DMS114 treated with DMSO at 0.1 percent for 48 hours (cell line): Measurements from ENCODE around the gene PMPCA.

Experiments
- DNase-seq: peaks from one replicate; lab custom pipeline; 2025; ENCODE audit not compliant: unreplicated experiment; lab: John Stamatoyannopoulos, UW

PMPCA gene

GRCh38 chr9:136453326-136453725 lies 42.9 kb downstream of the PMPCA start:
- DNase-seq: no peak

- DNase-seq: no peak
Observed at GRCh38 chr9:136454026-136454796, 43.8 kb downstream of the PMPCA start.

- no peak for DNase-seq
Observed at GRCh38 chr9:136455043-136456002, 44.9 kb downstream of the PMPCA start.

GRCh38 chr9:136456258-136456657 lies 45.8 kb downstream of the PMPCA start:
- no peak for DNase-seq

DNA sequence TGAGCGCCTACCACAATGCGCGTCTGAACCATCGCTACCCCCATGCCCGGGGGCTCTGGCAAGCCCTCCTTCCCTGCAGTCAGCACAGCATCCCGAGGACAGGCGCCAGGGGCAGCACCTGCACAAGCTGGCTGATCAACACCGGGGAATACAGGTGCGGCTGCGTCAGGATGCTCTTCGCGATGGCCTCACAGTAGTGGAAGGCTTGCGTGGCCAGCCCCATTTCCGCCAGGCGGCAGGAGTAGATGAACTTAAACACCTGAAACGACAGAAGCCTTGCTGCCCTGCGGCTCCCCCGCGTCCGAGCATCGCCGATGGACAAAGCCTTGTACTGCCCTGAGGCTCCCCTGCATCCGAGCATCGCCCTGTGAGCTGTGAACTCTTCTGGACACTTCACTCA lies 46.9 kb downstream of the PMPCA start:
- DNase-seq: no peak

DNA sequence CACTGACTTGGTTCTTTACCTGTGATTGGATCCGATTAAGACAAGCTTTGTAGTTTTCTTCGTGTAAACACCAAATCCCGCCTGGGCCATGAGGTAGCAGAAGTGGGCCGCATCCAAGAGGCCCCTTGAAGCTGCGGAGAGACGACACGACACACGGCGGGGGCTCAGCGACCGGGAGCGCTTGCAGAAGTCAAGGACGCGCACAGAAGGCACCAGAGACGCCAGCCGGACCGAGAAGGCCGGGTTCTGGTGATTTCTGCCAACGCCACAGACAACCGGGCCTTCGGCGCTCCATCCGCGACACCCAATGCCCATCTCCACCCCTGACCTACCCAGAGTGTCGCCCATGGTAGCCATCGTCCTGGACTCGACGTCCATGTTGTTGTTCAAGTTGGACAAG lies 49.0 kb downstream of the PMPCA start:
- DNase-seq: no peak

DNA sequence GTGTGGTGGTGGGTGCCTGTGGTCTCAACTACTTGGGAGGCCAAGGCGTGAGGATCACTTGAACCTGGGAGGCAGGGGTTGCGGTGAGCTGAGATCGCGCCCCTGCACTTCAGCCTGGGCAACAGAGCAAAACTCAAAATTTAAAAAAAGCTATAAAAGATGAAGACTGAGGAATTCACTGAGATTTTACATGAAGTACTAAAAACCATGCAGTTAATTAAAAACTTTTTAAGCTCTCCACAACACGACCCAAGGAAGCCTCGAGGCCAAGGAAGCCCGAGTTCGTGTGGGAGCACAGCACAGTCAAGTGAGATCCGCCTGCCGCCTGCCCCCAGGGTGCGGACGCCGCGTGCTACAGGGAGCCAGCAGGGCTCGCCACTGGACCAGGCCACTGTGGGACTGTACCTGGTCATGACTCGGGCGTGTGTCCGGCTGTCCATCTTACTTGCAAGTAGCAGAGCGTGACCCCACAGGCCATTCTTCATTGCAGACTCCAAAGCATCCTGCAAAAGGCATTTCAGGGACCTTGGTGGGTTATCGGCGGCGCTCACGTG lies 50.4 kb downstream of the PMPCA start:
- DNase-seq: no peak

DNA sequence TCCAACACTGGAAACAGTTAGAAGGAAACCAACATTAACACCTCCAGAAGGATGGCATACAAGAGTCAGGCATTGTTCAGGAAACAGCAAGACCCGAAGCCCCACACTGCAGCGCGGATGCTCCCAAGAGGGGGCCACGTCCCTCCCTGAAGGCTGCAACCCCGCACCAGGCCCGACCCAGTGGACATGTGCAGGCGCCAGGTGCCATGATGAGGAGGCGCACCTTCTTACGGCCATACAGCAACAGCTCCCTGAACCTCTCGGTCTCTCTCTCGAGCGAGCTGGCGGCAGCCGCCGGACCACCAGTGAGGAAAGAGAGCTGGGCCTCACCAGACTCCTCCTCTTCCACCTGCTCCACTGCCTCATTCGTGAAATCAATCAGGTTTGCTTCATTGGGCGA lies 52.2 kb downstream of the PMPCA start:
- no peak for DNase-seq

DNA sequence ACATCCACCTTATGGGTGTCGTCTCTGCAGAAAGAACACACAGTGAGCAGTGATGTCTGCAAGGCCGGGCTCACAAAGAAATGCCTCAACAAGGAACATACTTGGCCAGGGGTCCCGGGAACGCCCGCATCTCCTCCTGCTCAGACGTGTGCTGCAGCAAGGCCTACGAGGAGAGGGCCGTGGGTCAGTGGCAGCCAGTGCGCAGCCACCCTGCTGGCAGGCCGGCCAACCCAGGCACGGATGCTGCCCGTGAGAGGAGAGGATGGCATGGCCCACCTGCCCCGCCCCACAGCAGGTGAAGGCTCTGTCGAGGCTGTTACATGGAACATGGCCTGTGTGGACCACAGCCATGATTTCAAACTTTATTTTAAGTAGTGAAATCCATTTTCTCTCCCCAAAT lies 53.1 kb downstream of the PMPCA start:
- no peak for DNase-seq

DNA sequence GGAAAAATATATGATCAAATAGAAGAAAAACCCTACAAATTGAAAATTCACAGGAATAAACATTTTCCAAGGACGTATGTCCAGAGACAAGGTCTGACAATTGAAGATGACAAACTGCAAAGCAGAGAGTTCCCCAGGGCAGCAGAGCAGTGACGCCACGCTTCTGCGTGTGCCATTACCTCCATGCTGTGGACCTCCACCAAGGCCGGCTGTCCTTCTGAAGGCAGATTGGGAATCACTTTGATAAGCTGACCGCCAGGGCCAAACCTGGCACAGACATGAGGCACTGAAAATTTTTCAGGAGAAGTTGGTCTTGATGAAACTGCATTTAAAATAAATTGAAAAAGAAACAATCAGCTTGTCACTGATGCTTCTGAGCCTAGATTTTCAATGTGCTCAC lies 53.8 kb downstream of the PMPCA start:
- DNase-seq: no peak

- DNase-seq: no peak
Observed at GRCh38 chr9:136465500-136466154, 55.2 kb downstream of the PMPCA start.

DNA sequence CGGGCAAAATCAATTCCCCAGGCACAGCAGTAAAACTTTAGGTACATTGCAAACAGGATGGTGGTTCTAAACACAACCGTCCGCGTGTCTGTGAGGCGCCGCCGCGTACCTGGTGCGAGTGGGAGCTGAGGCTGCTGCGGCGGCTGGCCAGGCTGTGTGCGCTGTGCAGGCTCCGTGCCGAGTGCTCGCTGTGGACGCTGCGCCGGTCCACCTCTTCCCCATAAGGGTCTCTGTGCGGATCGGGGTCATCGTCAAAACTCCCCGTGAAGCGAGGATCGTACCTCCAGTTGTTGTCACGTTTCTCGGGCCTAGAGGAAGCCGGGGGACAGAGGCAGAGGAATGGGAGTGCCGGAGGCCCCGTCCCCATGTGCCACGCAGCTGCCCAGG lies 55.7 kb downstream of the PMPCA start:
- no peak for DNase-seq

GRCh38 chr9:136467766-136468165 lies 57.3 kb downstream of the PMPCA start:
- no peak for DNase-seq

GRCh38 chr9:136470356-136470755 lies 59.9 kb downstream of the PMPCA start:
- DNase-seq: no peak

GRCh38 chr9:136470792-136471469 lies 60.5 kb downstream of the PMPCA start:
- no peak for DNase-seq

DNA sequence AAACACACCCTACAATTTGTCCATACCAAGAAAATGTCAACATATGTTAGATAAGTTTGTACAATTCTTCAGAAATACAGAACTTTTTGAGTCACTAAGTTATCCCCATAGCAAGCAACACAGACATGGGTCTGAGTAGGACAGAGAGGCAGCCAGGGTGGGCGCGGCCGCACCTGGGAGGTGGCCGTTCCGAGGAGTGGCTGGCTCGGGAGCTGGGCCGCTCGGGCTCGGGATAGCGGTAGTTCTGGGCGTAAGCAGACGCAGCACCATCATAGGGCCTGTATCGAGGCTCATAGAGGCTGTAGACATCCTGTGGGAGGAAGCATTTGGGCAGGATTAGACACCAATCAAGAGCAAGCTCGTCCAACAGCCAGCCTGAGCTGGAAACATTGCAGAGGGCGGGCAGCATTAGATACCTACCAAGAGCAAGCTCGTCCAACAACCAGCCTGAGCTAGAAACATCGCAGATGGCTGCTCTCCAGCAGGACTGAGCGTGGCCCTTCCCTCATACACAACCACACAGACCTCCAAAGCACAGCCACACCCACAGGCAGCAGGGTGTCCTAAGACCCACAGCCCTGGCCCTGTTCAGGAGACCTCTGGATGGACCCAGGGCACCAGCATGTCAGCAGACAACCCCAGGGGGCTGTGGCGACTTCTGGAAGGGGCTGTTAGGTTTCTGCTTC lies 61.5 kb downstream of the PMPCA start:
- no peak for DNase-seq

GRCh38 chr9:136472640-136473353 lies 62.3 kb downstream of the PMPCA start:
- no peak for DNase-seq

DNA sequence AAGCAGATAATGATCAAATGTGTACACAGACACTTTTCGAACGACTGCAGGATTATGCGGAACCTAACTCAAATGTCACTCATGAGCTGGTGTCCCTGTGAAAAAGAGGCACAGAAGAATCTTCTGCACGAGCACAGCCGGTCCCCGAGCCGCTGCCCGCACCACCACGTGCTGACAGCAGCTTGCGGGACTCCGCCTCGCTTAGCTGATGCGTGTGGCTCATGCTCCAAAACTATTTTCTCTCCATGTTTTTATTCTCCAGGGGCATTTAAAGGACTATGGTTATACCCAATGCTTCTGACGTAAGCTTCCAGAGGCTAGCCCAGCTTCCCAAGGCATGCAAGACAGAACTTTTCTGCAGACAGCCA lies 62.9 kb downstream of the PMPCA start:
- DNase-seq: no peak
